NB4 (cell line): ENCODE measurements around the gene MTOR.

Experiments
- CTCF ChIP-seq: IDR thresholded peaks from one replicate; pipeline ENCODE4 v1.5.1; 2012; ENCODE audit warnings: low read depth, low read length
- MYC ChIP-seq: IDR thresholded peaks from 2 replicates; pipeline ENCODE4 v1.6.1; 2011; ENCODE audit warnings: low read depth, low read length
- POLR2A ChIP-seq: IDR thresholded peaks from 2 replicates; pipeline ENCODE4 v1.6.1; 2011; ENCODE audit warnings: mild to moderate bottlenecking; ENCODE audit not compliant: insufficient read length; ENCODE audit errors: extremely low read depth

- TF ChIP-seq MYC = no peak
- no peak for TF ChIP-seq POLR2A
- TF ChIP-seq CTCF = no peak
These were observed 147.4 kb downstream of the MTOR start for GRCh38 chr1:11114966-11115365.
